ENCODE results near the gene GIMAP1.

The GIMAP1 gene

DNA sequence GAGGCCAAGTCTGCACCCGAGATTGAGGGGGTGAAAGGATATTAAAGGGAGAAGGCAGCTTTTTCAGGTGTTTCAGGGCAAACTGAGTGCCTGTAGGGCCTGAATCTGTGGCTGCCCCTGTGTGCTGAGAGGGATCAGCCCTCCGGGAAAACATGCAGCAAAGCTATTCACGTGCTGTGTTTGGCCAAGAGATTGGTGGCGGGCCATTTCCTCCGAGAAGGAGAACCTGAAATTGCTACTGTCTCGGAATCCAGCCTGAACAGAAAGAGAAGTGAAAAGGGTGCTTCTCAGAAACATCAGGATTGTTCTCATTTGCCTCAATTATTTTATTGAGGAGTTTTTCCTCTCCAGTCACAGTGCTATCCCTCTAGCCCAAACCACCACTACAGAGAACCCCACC lies 36.8 kb downstream of the GIMAP1 start:
- Mint-ChIP-seq H3K27ac (peak overlapping the region; percentile 99), H3K4me3 (no peak overlapping the region), H3K9me3 (peaks cover 2% of the 10 kb centered on the region), H3K4me1 (peaks cover 62% of the 10 kb centered on the region), H3K36me3 (peaks cover 14% of the 10 kb centered on the region)
- no peak for ATAC-seq
- no peak for DNase-seq (ENCODE audit: low spot score in 2 of 2)

DNA sequence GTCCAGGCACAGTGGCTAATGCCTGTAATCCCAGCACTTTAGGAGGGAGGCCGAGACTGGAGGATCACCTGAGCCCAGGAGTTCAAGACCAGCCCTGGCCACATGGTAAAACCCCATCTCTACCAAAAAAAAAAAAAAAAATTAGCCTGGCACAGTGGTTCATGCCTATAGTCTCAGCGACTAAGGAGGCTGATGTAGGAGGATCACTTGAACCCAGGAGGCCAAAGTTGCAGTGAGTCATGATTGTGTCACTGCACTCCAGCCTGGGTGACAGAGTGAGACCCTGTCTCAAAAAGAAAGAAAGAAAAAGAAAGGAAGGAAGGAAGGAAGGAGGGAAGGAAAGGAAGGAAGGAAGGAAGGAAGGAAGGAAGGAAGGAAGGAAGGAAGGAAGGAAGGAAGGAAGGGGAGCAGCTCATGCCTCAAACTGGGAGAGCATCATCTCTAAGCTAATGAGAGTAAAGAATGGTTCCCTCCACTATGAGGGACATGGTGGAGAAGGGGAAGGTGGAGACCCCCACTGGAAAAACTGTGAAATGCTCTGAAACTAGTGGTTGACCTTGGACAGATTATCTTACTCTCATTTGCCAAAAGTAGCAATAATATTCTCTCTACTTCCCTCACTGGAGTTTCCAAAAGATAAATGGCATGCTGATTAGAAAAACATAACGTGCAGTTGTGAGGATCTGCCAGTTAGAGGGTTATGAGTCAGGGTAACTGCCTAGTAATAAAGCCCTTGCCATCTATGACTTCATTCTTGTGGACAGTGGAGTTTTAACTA lies 37.6 kb downstream of the GIMAP1 start:
- DNase-seq (ENCODE audit: low spot score in 2 of 2) = no peak
- peak overlapping the region; percentile 99 for H3K27ac Mint-ChIP-seq

DNA sequence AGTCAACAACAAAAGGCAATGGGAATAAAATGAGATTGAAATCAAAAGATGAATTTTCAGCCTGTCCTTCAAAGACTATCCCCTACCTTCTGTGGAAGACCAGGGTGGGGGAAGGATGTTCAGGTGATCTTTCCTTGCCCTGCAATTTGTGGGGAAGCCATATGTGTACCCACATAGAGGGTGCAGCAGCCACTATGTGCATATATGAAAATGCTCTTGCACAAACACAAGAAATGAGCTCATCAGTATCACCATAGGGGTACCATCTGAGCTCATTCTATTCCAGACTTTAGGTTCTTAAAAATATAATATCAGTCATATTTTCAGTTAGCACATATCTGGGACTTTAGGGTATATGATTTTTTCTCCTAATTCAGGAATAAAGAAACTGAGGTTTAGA lies 38.5 kb downstream of the GIMAP1 start:
- H3K4me1 Mint-ChIP-seq = peaks cover 48% of the 10 kb centered on the region
- DNase-seq (ENCODE audit: low spot score in 2 of 2) (no peak), ATAC-seq (peak; percentile 69)
- H3K27ac Mint-ChIP-seq = peak overlapping the region; percentile 99
- H3K4me3 Mint-ChIP-seq = peak overlapping the region; percentile 41
- H3K36me3 Mint-ChIP-seq = peaks cover 7% of the 10 kb centered on the region
- H3K9me3 Mint-ChIP-seq = peaks cover 2% of the 10 kb centered on the region

More for the DNA sequence above, 37.6 kb downstream of the GIMAP1 start:
- Mint-ChIP-seq H3K9me3 (peaks cover 2% of the 10 kb centered on the region), H3K36me3 (peaks cover 12% of the 10 kb centered on the region), H3K4me3 (peak overlapping the region; percentile 40), H3K4me1 (peaks cover 54% of the 10 kb centered on the region)
- peak; percentile 82 for ATAC-seq

DNA sequence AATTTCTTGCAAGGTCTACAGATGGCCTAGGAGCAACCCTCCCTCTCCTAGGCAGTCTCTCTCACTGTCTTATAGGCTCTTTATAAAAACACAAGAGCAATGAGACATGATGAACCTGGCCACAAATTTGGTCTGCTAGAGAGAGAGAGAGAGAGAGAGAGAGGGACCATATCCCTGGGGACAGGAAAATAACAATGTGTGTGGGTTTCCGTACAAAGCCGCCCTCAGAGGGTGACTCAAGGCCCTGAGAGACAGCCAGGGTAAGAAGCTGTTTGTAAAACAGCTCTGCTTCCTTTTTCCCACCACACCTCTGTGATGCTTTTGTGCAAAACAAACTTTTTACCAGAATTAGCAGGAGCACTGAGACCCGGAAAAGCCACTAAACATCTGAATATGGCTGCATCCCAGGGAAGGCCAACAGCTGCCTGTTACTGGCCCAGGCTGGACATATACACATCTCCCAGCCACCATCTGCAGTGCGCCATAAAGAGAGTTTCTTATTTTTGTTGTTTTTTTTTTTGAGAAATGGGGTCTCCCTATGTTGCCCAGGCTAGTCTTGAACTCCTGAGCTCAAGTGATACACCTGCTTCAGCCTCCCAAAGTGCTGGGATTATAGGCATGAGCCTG lies 39.2 kb downstream of the GIMAP1 start:
- H3K4me3 Mint-ChIP-seq = peak overlapping the region; percentile 41
- H3K9me3 Mint-ChIP-seq = peaks cover 2% of the 10 kb centered on the region
- peaks cover 41% of the 10 kb centered on the region for H3K4me1 Mint-ChIP-seq
- peak; percentile 91 for ATAC-seq
- peak overlapping the region; percentile 99 for H3K27ac Mint-ChIP-seq
- DNase-seq (ENCODE audit: low spot score in 2 of 2) = peak in 1 of 2 donors; percentile 79
- peaks cover 7% of the 10 kb centered on the region for H3K36me3 Mint-ChIP-seq

DNA sequence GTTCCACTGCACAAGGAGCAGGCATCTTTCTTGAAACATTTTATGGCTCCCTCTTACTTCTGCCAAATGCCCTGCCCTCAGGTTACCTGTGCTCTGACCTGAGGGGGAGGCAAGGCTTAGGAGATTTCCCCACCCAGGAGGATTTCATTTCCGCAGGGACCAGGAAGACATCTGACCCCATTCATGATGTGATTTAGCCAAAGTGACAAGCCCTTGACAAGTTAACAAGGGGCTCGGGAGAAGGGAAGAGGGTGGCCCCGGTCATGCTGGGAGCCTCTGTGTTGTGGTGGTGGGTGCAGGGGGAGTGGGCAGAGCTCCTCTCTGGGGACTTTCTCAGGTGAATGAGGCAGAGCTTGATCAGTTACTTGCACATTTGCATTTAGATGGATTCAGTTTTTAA lies 39.8 kb downstream of the GIMAP1 start:
- ATAC-seq = no peak

DNA sequence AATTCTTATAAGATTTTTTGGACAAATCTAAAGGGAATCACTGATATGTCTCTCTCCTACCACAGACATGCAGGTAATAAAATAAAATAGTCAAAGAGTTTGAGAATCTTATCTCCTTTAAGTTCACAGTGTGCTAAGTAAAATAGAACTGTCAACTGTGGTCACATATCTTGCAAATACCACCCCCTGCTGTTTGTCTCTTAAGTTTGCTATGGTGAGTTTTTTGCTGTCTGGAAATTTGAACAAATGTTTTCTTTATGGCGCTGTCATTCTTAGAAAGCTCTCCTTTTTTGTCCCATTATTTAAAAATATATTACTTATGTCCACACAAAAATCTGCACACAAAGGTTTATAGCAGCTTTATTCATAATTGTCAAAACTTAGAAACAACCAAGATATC lies 40.4 kb downstream of the GIMAP1 start:
- peaks cover 40% of the 10 kb centered on the region for H3K4me1 Mint-ChIP-seq
- peak overlapping the region; percentile 41 for H3K4me3 Mint-ChIP-seq
- H3K9me3 Mint-ChIP-seq = peaks cover 2% of the 10 kb centered on the region
- DNase-seq (ENCODE audit: low spot score in 2 of 2) = no peak
- peaks cover 7% of the 10 kb centered on the region for H3K36me3 Mint-ChIP-seq
- H3K27ac Mint-ChIP-seq = peak overlapping the region; percentile 99
- ATAC-seq = no peak

More for the DNA sequence above, 39.8 kb downstream of the GIMAP1 start:
- Mint-ChIP-seq H3K9me3 (peaks cover 2% of the 10 kb centered on the region), H3K36me3 (peaks cover 7% of the 10 kb centered on the region), H3K4me3 (peak overlapping the region; percentile 41), H3K27ac (peak overlapping the region; percentile 99), H3K4me1 (peaks cover 40% of the 10 kb centered on the region)
- DNase-seq (ENCODE audit: low spot score in 2 of 2) = no peak

DNA sequence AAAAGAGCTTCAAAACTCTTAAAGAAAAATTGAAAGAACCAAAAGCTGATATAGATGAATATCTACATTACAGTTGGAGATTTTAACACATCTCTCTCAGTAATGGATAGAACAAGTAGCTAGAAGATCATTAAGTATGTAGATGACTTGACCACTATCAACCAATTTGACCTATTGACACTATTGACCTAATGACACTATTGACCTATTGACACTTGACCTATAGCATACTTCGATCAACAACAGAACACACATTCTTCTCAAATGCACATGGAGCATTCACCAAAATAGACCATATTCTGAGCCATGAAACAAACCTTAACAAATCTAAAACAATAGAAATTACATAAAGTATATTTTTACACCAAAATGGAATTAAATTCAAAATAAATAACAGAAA lies 43.1 kb downstream of the GIMAP1 start:
- Mint-ChIP-seq H3K4me3 (no peak overlapping the region), H3K36me3 (peaks cover 7% of the 10 kb centered on the region), H3K27ac (no peak overlapping the region), H3K4me1 (peaks cover 25% of the 10 kb centered on the region), H3K9me3 (no peaks in the 10 kb centered on the region)
- no peak for DNase-seq (ENCODE audit: low spot score in 2 of 2)
- ATAC-seq = no peak

DNA sequence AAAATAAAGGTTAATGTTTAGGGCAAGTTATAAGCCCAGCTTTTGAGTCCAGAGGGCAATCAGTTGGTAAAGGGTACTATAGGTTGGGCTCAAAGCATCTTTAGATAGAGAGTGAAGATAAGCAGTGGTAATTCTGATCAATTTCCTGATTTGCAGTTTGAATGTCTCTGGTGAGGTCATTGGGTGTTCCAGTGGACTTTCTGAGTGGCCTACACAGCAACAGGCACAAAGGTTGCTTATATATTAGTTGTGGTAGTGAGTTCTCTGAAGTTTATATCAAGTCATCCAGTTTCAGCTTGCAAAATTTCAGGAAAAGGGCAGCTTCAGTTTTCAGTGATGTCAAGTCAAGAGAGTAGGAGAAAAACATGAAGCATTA lies 49.9 kb downstream of the GIMAP1 start:
- Mint-ChIP-seq H3K4me3 (no peak overlapping the region), H3K9me3 (no peaks in the 10 kb centered on the region), H3K36me3 (no peaks in the 10 kb centered on the region), H3K4me1 (no peaks in the 10 kb centered on the region), H3K27ac (no peak overlapping the region)
- no peak for ATAC-seq
- DNase-seq (ENCODE audit: low spot score in 2 of 2) = no peak

DNA sequence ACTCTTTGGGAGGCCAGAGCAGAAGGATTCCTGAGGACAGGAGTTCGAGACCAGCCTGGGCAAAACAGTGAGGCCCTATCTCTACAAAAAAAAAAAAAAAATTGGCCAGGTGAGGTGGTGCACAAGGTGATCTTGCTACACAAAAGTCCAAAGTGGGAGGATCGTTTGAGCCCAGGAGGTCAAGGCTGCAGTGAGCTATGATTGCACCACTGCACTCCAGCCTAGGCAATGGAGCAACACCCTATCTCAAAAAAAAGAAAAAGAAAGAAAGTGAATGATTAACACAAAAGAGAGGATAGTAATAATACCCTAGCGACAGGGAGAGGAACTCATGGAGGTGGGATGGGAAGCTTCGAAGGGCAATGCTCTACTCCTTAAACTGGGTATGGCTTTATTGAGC lies 53.4 kb downstream of the GIMAP1 start:
- Mint-ChIP-seq H3K9me3 (peaks cover 8% of the 10 kb centered on the region), H3K4me1 (no peaks in the 10 kb centered on the region), H3K27ac (no peak overlapping the region), H3K36me3 (no peaks in the 10 kb centered on the region), H3K4me3 (no peak overlapping the region)
- ATAC-seq = no peak
- no peak for DNase-seq (ENCODE audit: low spot score in 2 of 2)
